PC-9 (cell line): Measurements from ENCODE around the gene ADGRA1. TPM values are rescaled to one million over a fixed set of nuclear protein-coding genes. Genes with fewer than 3 reads are reported as not detected.

Experiments used
- BruUV-seq: library from RNA; stranded (reverse); fragments of 400-500 nt; replicated peaks from 2 replicates; lab custom pipeline; 2021; lab: Mats Ljungman, UMichigan
- CTCF ChIA-PET: fragments of 300-600 bp; sonication (Branson Sonifier 250); formaldehyde crosslinking; loops from one replicate; lab custom pipeline; 2022; ENCODE audit warnings: antibody characterized with exemption; lab: Charles Lee
- POLR2A ChIA-PET: fragments of 300-600 bp; sonication (Branson Sonifier 250); formaldehyde crosslinking; loops from one replicate; lab custom pipeline; 2022; ENCODE audit warnings: antibody characterized with exemption; ENCODE audit not compliant: unreplicated experiment; lab: Charles Lee
- DNase-seq, 2 experiments: peaks; one replicate each; pipeline versions ENCODE4 v3.0.0 to v3.0.0-alpha.2; 2015 to 2022; ENCODE audit warnings: mixed read lengths in 1 of 2
- H2AFZ ChIP-seq: fragments of 200-600 bp; sonication (generic); 2 replicates; pipeline ENCODE4 v1.8.1; 2017; ENCODE audit warnings: antibody characterized with exemption
- H3F3A ChIP-seq: fragments of 200-600 bp; sonication (generic); 2 replicates; pipeline ENCODE4 v1.8.1; 2017; ENCODE audit warnings: antibody characterized with exemption, mild to moderate bottlenecking, low read depth; ENCODE audit not compliant: insufficient read depth
- H3K27ac ChIP-seq: fragments of 200-600 bp; sonication (generic); 2 replicates; pipeline ENCODE4 v1.6.1; 2016; ENCODE audit warnings: mixed run types
- H3K27me3 ChIP-seq: fragments of 200-600 bp; sonication (generic); 2 replicates; pipeline ENCODE4 v1.6.1; 2016; ENCODE audit warnings: low read depth, mixed run types; ENCODE audit not compliant: insufficient read depth
- H3K36me3 ChIP-seq: fragments of 200-600 bp; sonication (generic); 2 replicates; pipeline ENCODE4 v1.6.1; 2016; ENCODE audit warnings: low read depth, mixed run types
- H3K4me1 ChIP-seq: fragments of 200-600 bp; sonication (generic); replicated peaks from 2 replicates; pipeline ENCODE4 v1.6.1; 2016; ENCODE audit warnings: mixed run types; ENCODE audit not compliant: insufficient read depth
- H3K4me2 ChIP-seq: fragments of 200-600 bp; sonication (generic); 2 replicates; pipeline ENCODE4 v1.6.1; 2017; ENCODE audit warnings: mixed run types
- H3K4me3 ChIP-seq: fragments of 200-600 bp; sonication (generic); 2 replicates; pipeline ENCODE4 v1.6.1; 2016; ENCODE audit warnings: mixed run types
- H3K79me2 ChIP-seq: fragments of 200-600 bp; sonication (generic); 2 replicates; pipeline ENCODE4 v1.6.1; 2017; ENCODE audit warnings: low read depth, mixed run types
- H3K9me2 ChIP-seq: fragments of 200-600 bp; sonication (generic); 2 replicates; pipeline ENCODE4 v1.8.1; 2017; ENCODE audit warnings: mild to moderate bottlenecking; ENCODE audit not compliant: insufficient read depth
- H3K9me3 ChIP-seq: fragments of 200-600 bp; sonication (generic); 2 replicates; pipeline ENCODE4 v1.8.1; 2016; ENCODE audit warnings: low read depth; ENCODE audit not compliant: insufficient read depth
- H4K20me1 ChIP-seq: fragments of 200-600 bp; sonication (generic); 2 replicates; pipeline ENCODE4 v1.8.1; 2017; ENCODE audit not compliant: insufficient read depth
- EZH2 ChIP-seq: fragments of 200-600 bp; sonication (generic); IDR thresholded peaks from 2 replicates; pipeline ENCODE4 v1.8.0; 2017; ENCODE audit warnings: antibody characterized with exemption, low read depth
- intact Hi-C: fragments of 100-400 bp; cut with micrococcal nuclease; formaldehyde crosslinking; loops from one replicate; pipeline ENCODE4 v1.10.0; 2022; ENCODE audit not compliant: unreplicated experiment
- total RNA-seq: library from RNA; stranded (reverse); gene quantifications from 2 replicates; pipeline ENCODE4 v1.2.3, GENCODE V29; 2021
- TF ChIP-seq, protein P1 (sequence below): fragments of 200-600 bp; sonication (generic); conservative IDR thresholded peaks from 2 replicates; pipeline ENCODE4 v1.6.1; 2017; ENCODE audit warnings: mixed run types, antibody characterized with exemption, mild to moderate bottlenecking, moderate library complexity

ADGRA1 gene
- total RNA-seq, 1 experiment from 2014 or later, result not detected

DNA sequence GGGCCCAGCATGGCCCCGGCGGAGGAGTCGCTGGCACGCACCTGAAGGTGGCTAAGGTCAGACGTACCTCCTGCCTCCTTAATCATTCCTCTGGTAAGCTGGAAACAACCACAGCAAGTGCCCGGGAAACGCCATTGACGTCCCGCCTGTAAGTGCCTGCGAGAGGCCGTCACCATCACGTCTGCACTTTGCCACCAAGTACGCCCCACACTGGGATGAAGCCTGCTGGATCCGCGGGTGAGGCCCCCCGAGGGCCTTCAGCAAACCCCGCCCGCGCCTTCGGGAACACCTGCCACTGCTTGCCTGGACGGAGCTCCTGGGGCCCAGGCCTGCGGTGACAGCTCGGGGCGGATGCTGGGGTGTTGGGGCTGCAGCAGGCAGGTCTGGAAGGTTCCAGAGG lies 12.5 kb downstream of the ADGRA1 start:
- H3F3A ChIP-seq, result no peaks in the 10 kb centered on the region
- H3K9me3 ChIP-seq, result no peaks in the 10 kb centered on the region
- ChIA-PET CTCF (no interaction called here), POLR2A (no interaction called here)
- H3K4me3 ChIP-seq, result no peak overlapping the region
- no peaks in the 10 kb centered on the region for H3K9me2 ChIP-seq
- DNase-seq, result no peak
- no TSS peak for BruUV-seq
- no peak overlapping the region for H2AFZ ChIP-seq
- H4K20me1 ChIP-seq, result no peaks in the 10 kb centered on the region
- H3K4me1 ChIP-seq, result no peaks in the 10 kb centered on the region
- no peaks in the 10 kb centered on the region for H3K79me2 ChIP-seq
- peaks cover 76% of the 10 kb centered on the region for H3K27me3 ChIP-seq
- H3K4me2 ChIP-seq, result no peak overlapping the region
- TF ChIP-seq, protein P1, sequence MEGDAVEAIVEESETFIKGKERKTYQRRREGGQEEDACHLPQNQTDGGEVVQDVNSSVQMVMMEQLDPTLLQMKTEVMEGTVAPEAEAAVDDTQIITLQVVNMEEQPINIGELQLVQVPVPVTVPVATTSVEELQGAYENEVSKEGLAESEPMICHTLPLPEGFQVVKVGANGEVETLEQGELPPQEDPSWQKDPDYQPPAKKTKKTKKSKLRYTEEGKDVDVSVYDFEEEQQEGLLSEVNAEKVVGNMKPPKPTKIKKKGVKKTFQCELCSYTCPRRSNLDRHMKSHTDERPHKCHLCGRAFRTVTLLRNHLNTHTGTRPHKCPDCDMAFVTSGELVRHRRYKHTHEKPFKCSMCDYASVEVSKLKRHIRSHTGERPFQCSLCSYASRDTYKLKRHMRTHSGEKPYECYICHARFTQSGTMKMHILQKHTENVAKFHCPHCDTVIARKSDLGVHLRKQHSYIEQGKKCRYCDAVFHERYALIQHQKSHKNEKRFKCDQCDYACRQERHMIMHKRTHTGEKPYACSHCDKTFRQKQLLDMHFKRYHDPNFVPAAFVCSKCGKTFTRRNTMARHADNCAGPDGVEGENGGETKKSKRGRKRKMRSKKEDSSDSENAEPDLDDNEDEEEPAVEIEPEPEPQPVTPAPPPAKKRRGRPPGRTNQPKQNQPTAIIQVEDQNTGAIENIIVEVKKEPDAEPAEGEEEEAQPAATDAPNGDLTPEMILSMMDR, result no peak
- TF ChIP-seq EZH2, result no peak
- no peaks in the 10 kb centered on the region for H3K36me3 ChIP-seq
- H3K27ac ChIP-seq, result no peak overlapping the region
- intact Hi-C loops, result no loop called here

DNA sequence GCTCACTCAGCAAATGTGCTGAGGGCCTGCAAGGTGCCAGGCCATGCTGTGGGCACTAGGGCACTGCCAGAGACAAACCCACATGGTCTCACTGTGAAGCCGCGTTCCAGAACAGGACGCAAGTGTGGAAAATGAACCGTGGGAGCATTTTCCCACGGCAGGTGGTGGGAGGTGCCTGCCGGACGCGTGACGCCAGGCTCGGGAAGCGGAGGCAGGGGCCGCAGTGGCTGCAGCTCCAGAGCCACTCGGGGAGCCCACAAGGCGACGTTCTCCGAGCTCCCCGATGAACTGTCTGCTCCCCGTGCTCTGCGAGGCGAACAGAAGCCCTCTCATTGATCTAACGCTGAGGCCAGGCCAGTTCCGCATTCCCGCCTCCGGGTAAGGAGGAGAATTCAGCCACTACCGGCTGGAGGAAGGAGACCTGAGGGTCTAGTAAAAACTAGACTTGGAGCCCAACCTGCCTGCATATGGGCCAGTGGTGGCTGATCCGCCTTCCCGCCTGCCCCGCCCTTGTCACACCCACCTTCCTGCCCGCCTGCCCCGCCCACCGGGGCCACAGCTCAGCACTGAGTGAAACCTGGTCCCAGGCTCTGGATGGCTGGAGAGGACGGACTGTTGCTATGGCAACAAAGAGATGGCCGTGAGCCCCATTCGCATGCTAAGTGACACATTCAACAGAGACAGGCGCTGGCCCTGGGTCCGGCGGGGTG lies 13.1 kb downstream of the ADGRA1 start:
- H3K4me1 ChIP-seq, result no peaks in the 10 kb centered on the region
- H3K79me2 ChIP-seq, result no peaks in the 10 kb centered on the region
- H3F3A ChIP-seq, result no peaks in the 10 kb centered on the region
- intact Hi-C loops, result no loop called here
- H3K9me3 ChIP-seq, result no peaks in the 10 kb centered on the region
- H3K4me2 ChIP-seq, result no peak overlapping the region
- H3K9me2 ChIP-seq, result no peaks in the 10 kb centered on the region
- no peak overlapping the region for H3K27ac ChIP-seq
- BruUV-seq, result no TSS peak
- ChIA-PET POLR2A (no interaction called here), CTCF (no interaction called here)
- no peaks in the 10 kb centered on the region for H3K36me3 ChIP-seq
- TF ChIP-seq, protein P1, result no peak
- no peak for TF ChIP-seq EZH2
- H3K27me3 ChIP-seq, result peaks cover 73% of the 10 kb centered on the region
- no peak overlapping the region for H3K4me3 ChIP-seq
- peak in 1 of 2 experiments; percentile 6 for DNase-seq
- no peak overlapping the region for H2AFZ ChIP-seq
- no peaks in the 10 kb centered on the region for H4K20me1 ChIP-seq

DNA sequence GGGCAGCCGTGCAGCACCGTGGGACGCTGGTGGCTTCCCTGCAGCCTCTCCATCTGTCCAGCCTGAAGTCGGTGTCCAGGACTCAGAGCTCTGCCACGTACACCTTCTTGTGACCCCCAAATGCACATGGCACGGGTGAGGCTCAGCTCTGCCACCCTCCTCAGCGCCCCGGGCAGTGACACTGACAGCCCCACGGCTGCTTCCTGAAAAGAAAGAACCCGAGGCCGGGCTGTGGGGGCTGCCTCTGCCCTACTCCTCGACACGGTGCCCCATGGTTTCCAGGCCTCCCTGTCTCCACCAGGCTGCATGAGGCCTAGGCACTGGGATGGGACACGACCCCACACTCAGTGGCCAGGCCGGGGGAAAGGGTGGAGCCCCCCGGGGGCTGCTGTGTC lies 13.7 kb downstream of the ADGRA1 start:
- no peak for DNase-seq
- Histone ChIP-seq H4K20me1 (no peaks in the 10 kb centered on the region), H2AFZ (no peak overlapping the region), H3K4me3 (no peak overlapping the region), H3K79me2 (no peaks in the 10 kb centered on the region), H3K4me1 (no peaks in the 10 kb centered on the region), H3K27ac (no peak overlapping the region), H3K36me3 (no peaks in the 10 kb centered on the region), H3K9me2 (no peaks in the 10 kb centered on the region), H3F3A (no peaks in the 10 kb centered on the region), H3K4me2 (no peak overlapping the region), H3K27me3 (peaks cover 67% of the 10 kb centered on the region), H3K9me3 (no peaks in the 10 kb centered on the region)
- no TSS peak for BruUV-seq
- TF ChIP-seq, protein P1, result no peak
- POLR2A ChIA-PET, result no interaction called here
- intact Hi-C loops, result no loop called here
- CTCF ChIA-PET, result no interaction called here
